HG02938 (cell line): Measurements from ENCODE around the gene PCNX3.
"Not testable (repeated sequence)": the region's sequence is repeated elsewhere in the genome, so short reads cannot be mapped to it uniquely, and the experiment has no call there.

ENCODE experiments used
- ATAC-seq: cut with Tn5 transposase; IDR thresholded peaks from one replicate; pipeline ENCODE4 v1.9.1; 2021; ENCODE audit warnings: mild to moderate bottlenecking, moderate library complexity; ENCODE audit not compliant: unreplicated experiment

PCNX3 gene

GRCh38 chr11:65680192-65680743 is 64.7 kb downstream of the PCNX3 start:
- ATAC-seq = no peak

- ATAC-seq = not testable (repeated sequence)
Measured at GRCh38 chr11:65683480-65683879, 67.9 kb downstream of the PCNX3 start.

DNA sequence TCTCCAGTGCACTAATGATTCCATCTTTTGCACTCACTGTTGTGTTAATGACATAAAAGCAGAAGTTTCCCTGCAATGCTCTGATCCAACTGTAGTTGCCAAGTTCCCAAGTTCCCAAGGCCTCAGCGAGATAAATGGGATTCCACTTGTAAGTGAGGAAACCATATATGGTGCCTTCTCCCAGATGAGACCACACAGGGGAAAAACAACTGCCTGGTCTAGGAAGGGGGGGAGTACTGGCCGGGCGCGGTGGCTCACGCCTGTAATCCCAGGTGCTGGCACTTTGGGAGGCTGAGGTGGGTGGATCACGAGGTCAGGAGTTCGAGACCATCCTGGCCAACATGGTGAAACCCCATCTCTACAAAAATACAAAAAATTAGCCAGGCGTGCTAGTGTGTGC is 70.4 kb downstream of the PCNX3 start:
- no peak for ATAC-seq
